GM18861 (cell line): ENCODE data around the gene OTX1.
A peak's percentile ranks its signal among the peaks of the same experiment; 100 is the strongest.
"Not testable (repeated sequence)": the region's sequence is repeated elsewhere in the genome, so short reads cannot be mapped to it uniquely, and the experiment has no call there.

Source experiments
- ATAC-seq: cut with Tn5 transposase; IDR thresholded peaks from one replicate; pipeline ENCODE4 v1.9.1; 2021; ENCODE audit not compliant: unreplicated experiment

The OTX1 gene

DNA sequence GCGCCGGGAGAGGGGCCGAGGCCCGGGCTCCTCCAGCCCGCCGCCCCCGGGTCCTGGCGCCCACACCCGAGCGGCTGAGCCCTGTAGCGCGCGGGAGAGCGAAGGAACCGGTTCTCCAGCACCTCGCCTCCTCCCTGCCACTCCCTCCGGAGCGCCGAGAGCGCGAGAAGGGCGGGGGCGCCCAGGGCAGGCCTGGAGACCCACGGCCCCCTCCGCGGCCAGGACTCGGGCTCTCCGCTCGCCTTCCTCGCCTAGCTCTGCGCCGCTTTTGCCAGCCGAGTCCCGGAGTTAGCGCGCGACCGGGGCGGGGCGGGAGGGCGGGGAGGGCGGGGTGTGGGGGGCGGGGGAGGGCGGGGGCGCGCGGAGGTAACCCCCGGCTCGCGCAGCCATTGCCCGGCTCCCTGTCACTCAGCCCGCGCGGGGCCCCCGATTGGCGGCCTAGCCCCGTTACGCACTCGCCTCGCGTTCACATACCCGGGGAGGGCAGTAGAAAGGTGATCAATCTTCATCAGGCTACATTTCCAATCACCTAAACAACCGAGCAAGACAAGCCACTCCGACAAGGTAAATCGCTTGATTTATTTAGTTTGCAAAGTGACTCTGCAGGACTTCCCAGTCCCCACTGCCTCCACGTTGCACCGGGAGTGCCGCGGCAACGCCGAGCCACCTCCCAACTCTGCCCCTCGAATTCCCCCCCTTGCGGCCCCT, at the start of gene OTX1:
Gene OTX1 (plus strand): TSS at position 497 of the 708 bp plus-strand sequence. CDS start 2,161 bp downstream, outside the sequence.
- peak; percentile 75 for ATAC-seq

DNA sequence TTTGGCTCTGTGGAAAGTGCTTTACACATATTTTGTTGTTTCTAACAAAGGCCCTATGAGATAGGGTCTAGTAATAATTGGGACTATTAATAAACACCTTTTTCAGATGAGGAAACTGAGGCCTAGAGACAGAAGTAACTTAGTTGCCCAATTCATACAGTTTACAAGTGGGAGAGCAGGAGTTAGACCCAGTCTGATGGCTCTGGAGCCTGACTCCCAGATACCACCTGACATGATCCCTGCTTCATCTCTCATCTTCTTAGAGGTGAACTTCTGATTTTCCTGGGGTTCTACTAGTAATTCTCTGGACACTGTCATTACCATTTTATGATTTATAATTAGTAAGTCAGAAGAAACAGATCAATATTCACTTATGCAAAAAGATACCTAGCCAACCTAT, 49.1 kb upstream of the OTX1 start:
- ATAC-seq, result no peak

GRCh38 chr2:63003351-63003750, 47.3 kb upstream of the OTX1 start:
- no peak for ATAC-seq

DNA sequence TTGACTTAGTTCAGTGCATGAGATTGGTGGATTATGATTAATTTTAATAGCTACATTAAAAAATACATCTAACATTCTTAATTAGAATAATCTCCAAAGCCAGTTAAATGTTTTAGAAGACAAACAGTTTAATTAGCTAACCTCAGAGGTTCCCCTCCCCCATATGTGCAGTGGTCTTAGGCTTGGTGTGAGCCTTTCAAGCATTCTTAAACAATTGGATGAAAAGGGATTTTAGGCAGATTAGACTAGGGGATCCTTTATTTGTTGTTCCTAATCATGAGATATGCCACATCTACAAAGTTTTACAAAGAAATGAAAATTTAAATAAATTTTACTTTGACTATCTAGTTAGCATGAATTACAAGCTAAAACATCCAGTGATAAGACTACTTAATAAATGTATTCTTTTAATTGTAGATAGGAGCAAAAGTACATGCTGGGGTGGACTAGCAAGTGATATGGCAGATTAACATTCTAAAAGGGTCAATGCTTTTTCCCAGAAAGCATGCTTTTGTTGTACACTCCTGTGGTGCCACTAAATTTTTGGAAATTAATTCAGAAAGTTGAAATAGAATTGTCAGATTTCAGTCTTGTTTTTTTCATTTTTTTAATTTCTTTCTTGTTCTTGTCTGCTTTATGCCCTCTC, 42.7 kb upstream of the OTX1 start:
- ATAC-seq, result no peak

DNA sequence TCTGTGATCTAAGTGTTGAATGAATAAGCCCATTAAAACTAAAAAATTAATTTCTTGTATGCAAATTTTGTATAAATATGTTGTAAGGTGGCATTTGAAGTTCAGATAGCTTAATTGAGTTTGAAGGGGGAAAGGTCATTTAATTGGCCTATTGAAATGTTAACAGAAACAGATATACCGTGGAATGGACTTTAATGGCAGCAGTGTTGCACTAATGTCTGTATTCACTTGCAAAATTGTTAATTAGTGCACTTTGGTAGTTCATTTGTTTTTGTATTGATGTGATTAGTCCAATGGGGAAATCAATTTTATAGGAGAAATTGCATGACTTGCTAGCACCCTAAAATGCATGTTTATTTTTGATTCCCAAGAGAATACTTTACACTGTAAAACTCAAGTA, 41.8 kb upstream of the OTX1 start:
- no peak for ATAC-seq

DNA sequence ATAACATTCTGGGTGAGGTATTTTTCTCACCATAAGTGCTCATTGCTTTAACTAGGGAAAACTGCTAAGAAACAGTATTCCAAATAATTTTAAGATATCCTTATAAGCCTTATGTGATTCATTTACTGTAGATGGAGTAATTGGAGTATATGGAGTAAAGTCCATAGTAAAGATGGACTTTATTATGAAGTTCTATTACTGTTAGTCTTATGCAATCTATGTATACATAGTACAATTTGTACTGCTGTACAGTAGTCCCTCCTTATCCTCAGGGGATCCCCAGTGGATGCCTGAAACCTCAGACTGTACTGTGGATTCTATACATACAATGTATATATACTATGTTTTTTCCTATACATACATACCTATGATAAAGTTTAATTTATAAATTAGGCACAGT, 41.1 kb upstream of the OTX1 start:
- ATAC-seq, result no peak

DNA sequence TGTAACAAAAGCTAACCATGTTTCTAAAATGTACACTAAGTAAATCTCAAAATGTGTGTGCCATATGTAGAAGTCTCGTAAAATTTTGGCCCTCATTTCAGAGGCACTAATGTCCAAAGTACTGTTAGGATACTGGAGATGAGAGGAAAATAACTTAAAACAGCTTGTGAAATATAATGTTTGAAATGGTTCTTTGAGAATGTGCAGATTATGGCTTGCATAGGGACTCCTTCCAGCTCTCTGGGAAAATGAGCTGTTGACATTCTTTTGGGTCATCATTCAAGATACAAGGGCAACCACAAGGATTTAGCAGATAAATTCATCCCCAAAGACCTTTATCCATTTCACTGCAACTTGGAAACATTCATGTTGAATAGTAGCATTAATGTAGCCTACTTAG, 38.1 kb upstream of the OTX1 start:
- ATAC-seq, result no peak

DNA sequence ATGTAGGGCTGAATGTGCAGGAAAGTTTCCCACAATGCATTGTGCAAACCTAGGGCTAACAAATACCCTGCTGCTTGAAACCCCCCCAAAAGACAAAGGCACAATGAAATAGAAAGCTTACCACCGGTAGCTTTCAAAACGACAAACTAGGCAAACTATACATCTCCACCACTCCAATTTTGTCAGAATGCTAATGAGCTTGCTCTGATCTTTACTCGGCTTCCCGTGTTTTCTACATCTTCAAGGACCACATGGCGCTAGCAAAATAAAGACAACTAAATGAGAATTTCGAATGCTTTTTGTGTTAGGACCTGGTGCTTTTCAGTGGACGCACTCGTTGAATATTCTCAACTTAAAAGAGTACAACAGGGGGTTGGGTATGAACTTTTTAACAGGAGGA, 37.2 kb upstream of the OTX1 start:
- no peak for ATAC-seq

DNA sequence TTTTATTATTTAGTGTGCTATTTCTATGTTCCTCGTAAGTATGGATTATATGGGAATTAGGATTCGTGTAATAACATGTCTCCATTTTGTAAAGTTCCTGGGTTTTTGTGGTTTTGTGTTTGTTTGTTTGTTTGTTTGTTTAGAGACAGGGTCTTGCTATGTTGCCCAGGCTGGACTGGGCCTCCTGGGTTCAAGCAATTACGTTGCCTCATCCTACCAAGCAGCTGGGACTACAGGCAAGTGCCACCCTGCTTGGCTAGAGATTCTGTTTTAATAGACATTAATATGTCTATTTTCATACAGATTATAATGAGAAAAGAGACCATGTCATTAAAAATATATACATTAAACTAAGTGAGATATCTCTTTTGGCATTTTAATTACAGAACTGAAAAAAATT, 35.2 kb upstream of the OTX1 start:
- ATAC-seq, result no peak

- ATAC-seq, result no peak
Observed at GRCh38 chr2:63018439-63018838, 32.2 kb upstream of the OTX1 start.

- not testable (repeated sequence) for ATAC-seq
Observed at GRCh38 chr2:63019686-63020085, 30.9 kb upstream of the OTX1 start.

DNA sequence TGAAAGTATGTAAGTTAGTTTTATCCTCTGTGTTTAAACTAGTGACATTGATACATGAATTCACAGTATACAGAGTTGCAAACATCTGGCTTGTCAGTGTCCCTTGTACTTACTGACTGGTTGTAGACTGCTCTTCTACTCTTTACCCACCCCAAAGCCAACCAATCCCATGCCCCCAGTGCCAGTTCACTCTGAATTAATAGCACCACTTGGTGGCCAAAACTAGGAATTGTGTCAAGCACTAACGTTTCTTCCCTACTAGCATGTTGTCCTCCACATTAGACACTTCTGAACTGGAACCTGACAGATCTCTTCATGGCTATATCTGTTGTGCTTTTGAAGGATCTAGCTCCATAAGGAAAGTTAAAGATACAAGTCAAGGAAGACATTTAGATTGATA, 27.2 kb upstream of the OTX1 start:
- ATAC-seq, result peak; percentile 54

DNA sequence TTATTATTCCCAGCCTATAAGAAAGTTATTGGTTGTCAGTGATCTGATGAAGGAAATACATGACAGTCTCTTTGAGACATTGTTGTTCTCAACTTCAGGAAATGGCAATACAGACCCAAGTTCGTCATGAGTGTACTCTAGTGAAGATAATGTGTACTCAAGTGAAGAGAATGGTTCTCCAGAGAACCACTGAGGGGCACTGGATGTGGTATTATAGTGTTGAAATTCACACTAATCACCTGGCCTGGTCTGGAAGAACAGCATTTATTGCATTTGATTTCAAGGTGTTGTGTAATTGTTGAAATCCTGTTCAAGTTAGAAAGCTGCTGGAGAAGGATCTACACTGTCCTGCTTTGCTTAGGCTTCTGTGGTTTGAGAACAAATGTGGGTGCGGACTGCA, 23.4 kb upstream of the OTX1 start:
- ATAC-seq, result no peak

DNA sequence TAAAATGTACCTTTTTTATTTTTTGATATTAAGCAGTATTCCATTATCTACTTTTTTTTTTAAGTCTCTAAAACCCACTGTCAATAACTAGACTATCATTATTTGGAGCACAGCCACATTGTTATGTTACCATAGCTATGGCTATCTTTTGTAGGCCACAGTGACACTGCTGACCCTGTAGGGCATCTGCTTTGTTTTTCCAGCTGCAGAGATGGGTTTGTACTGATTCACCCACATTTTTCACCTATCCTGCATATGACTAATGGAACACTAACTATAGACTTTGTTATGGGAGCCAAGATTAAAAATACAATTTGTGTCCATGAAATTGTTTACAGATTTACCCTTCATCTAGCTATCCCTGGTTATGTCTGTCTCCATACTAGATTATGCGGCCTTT, 21.6 kb upstream of the OTX1 start:
- ATAC-seq, result no peak

DNA sequence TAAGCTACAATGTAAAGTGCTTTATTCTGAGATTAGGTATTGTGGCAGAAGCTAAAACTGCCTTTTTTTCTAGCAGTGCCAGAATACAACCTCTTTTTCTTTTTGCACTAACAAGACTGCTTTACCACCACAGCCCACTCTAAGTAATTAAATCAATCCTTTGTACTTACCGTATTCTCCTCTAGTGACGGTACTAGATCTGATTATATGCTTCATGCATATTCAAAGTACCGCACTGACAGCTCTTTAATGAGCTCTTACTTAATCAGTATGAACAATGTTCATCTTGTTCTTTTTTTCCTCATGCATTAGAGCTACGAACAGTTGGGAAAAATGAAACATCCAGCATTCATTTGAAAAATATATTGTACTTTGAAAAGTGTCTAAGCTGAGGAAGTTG, 16.1 kb upstream of the OTX1 start:
- no peak for ATAC-seq

- no peak for ATAC-seq
Observed at GRCh38 chr2:63035169-63035568, 15.5 kb upstream of the OTX1 start.

- ATAC-seq, result no peak
Observed at GRCh38 chr2:63035660-63036059, 15.0 kb upstream of the OTX1 start.

DNA sequence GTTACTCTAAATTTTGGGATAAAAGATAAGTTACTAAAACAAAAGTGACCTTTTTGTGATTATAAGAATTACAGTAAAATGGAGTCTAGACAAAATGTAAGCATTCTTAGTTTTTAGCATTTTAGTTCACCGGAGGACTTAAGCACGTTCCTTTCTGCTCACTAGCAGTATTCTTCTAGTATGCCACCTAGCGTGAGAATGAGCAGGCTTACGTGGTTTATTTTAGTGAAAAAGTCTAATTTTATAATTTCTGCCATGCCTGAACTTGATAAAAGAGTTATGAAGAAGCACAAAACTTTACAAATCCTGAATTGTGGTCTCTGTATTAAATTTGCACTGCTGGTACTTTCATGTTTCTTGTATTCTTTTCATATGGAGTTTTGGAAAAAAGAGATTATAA, 12.6 kb upstream of the OTX1 start:
- no peak for ATAC-seq

DNA sequence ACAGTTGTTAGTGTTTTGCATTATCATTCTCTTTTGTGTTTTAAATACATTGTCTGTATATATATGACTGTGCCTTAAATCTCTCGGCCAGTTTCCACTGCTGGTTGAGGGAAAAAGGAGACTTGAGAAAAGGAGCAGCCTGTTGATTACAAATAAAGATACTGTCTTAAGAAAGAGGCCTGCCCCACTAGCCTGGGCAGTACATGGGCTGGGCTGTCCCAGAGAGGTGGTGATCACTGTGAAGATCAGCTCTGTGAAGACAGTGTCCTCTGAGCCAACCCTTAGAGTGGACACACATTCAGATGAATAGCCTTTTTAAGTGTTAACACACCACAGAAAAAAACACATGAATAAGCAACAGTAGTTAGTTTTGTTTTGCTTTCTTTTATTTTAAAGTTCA, 10.0 kb upstream of the OTX1 start:
- ATAC-seq, result no peak

DNA sequence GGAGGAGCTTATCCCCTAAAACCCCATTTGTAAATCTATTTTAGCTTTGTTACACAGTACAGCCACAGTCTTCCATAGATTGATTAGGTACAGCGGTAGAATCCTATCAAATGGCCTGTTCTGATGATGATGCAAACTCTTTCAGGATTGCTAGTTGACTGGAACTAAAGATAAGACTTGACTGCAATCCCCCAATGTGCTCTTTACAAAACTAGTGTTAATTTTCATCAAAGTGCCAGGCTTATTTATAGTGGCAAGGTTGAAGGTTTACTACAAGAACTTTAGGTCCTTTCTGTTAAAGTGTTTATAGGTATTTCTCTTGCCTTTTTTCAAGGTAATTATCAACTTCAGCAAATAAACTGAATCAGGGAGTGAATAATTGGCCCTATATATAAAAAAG, 9.0 kb upstream of the OTX1 start:
- ATAC-seq, result no peak

DNA sequence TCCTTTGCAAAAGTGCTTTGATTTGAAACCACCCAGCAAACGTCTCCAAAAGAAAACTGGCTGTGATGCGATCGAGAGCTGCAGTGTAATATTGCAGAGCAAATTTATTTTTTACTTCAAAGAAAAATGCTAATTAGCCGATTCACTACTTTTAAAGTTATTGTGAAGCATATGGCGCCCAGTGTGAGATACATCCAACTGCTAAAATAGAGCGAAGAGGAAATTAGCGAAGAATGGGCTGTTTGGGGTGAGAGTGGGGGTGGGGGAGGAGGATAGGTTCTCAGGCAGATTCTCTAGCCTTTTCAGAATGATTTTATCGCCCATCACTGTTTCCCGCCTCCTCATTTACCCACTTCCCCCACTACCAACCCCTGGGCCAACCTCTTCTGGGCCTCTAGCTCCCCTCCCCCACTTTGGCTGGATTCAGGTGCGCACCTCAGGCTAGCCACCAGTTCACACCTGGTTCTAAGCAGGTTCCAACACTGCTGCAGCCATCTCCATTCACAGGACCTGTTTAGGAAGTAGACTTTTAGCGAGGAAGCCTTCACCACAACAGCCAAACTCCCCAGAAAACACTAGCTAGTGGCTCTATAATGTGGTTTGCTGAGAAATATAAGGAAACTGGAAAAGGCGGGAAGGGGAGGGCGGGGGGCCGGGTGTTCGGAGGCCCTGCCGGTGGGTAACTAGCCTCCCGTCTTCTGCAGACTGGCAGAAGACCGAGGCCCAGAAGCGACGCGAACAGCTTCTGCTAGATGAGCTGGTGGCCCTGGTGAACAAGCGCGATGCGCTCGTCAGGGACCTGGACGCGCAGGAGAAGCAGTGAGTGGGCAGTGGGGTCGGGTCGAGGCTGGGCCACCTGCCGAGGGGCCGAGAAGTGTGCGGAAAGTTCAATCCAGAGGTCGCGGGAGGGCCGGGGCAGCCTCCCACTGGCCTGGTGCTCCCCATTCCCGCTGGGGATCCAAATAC, 6.0 kb upstream of the OTX1 start:
- no peak for ATAC-seq

DNA sequence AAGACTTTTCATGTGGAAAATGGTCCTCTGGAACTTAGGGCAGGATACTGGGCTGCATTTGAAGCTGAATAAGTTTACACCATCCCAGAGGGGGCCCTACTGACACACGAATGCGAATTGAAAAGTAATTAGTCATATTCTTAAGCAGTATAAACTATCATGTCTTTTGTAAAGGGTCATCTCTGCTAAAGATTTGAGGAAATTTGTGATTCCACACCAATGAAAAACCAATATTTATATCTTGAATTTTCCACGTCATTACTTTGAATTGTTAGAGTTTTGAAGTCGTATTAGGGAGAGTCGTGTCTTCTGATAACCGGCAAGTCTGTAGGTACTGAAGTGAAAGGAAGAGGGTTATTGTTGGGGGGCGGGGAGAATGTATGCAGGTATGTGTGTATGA, 4.1 kb upstream of the OTX1 start:
- ATAC-seq, result no peak
